ENCODE results near the gene MACO1. TPM values are rescaled to one million over a fixed set of nuclear protein-coding genes. Genes with fewer than 3 reads are reported as not detected.

Gene MACO1
- total RNA-seq, 1 donor = 19.9 TPM

DNA sequence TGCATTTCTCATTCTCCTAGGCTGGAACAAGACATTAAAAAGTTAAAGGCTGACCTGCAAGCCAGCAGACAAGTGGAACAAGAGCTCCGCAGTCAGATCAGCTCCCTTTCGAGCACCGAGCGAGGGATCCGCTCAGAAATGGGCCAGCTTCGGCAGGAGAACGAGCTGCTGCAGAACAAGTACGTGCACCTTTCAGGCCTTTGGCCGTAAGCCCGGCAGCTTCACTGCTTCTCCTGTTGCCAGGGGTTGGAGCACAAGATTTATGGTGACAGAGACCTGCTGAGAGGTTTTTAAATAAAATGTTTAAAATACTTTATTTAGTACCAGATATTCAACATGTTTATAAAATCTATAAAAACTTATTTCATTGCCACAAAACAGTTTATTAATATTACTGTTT lies 53.4 kb downstream of the MACO1 start:
- TF ChIP-seq, protein P1, sequence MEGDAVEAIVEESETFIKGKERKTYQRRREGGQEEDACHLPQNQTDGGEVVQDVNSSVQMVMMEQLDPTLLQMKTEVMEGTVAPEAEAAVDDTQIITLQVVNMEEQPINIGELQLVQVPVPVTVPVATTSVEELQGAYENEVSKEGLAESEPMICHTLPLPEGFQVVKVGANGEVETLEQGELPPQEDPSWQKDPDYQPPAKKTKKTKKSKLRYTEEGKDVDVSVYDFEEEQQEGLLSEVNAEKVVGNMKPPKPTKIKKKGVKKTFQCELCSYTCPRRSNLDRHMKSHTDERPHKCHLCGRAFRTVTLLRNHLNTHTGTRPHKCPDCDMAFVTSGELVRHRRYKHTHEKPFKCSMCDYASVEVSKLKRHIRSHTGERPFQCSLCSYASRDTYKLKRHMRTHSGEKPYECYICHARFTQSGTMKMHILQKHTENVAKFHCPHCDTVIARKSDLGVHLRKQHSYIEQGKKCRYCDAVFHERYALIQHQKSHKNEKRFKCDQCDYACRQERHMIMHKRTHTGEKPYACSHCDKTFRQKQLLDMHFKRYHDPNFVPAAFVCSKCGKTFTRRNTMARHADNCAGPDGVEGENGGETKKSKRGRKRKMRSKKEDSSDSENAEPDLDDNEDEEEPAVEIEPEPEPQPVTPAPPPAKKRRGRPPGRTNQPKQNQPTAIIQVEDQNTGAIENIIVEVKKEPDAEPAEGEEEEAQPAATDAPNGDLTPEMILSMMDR (IDR thresholded peaks at IDR 0.05; ENCODE audit: insufficient read depth, low read depth, low read length) = no peak
- DNase-seq (ENCODE audit: low read depth) = no peak
- no peak overlapping the region for H3K4me3 ChIP-seq (ENCODE audit: low read depth, low read length)

DNA sequence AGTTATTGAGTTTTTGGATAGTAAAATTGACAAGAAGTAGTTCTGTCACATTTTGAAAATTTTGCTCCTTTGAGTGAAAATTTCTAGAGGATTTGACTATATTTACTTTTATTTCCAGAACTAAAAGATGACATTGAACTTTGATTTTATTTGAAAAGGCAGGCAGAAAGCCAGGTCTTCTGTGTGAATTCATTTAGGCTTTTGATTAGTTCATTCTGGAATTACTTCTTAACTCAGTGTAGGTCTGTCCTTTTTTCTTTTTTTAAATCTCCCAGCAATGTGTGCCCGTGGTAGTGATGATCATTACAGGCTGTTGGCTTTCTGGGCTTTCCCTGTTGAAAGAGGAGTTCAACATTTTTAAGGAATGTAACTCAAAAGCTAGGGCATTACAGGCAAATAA lies 53.8 kb downstream of the MACO1 start:
- no peak for DNase-seq (ENCODE audit: low read depth)
- H3K4me3 ChIP-seq (ENCODE audit: low read depth, low read length) = no peak overlapping the region
- TF ChIP-seq, protein P1 (IDR thresholded peaks at IDR 0.05; ENCODE audit: insufficient read depth, low read depth, low read length) = no peak

DNA sequence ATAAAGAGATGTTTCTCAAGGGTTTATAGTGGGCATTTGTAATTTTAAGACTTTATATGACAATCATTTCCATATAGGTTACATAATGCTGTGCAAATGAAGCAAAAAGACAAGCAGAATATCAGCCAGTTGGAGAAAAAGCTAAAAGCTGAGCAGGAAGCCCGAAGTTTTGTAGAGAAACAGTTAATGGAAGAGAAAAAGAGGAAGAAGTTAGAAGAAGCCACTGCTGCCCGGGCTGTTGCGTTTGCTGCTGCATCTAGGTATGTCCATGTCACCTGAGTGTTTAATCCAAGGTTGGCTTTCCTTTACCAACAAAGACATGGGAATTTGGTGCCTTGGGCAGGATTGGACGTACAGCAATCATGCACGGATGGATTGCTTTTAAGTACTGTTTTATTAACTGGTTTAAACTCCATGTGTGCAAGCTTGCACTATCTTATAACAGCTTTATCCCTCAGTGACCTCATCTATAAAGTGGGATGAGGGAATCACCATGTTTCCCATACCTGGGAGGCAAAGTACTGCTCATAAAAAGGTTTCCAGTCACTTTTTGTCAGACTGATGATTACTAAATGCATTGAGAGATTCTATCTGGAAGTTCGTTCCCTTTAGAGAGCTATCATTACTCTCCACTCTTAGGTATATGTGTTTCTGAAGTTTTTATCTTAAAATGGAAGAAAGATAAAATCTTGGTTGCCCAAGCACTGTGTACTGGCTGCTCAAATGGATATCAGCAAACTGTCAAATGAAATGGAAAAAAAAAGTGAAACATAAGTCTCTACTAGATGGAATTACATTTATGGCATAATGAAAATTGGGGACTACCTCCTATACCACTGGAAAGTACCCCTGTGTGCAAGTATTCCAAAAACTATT lies 55.1 kb downstream of the MACO1 start:
- TF ChIP-seq, protein P1 (IDR thresholded peaks at IDR 0.05; ENCODE audit: insufficient read depth, low read depth, low read length) = no peak
- DNase-seq (ENCODE audit: low read depth) = no peak
- no peak overlapping the region for H3K4me3 ChIP-seq (ENCODE audit: low read depth, low read length)

DNA sequence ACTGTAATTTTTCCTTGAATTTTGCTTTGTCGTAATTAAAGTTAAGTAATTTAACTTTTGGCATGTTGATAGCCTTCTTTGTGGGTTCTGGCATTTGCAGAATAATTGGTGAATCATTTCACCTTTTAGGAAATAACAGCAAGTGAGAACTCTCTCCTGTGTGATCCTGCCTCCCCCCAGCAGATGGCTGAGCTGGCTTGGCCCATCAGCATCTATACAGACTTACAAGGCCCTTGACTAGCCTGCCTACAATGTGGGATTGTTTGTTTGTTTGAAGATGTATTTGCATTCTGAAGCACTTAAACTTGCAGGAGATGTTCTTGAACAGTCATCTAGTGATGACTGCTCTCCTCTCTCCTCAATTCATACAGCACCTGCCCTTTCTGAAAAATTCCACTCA lies 55.9 kb downstream of the MACO1 start:
- TF ChIP-seq, protein P1 (IDR thresholded peaks at IDR 0.05; ENCODE audit: insufficient read depth, low read depth, low read length) = peak; percentile 48
- H3K4me3 ChIP-seq (ENCODE audit: low read depth, low read length) = no peak overlapping the region
- peak; percentile 43 for DNase-seq (ENCODE audit: low read depth)

DNA sequence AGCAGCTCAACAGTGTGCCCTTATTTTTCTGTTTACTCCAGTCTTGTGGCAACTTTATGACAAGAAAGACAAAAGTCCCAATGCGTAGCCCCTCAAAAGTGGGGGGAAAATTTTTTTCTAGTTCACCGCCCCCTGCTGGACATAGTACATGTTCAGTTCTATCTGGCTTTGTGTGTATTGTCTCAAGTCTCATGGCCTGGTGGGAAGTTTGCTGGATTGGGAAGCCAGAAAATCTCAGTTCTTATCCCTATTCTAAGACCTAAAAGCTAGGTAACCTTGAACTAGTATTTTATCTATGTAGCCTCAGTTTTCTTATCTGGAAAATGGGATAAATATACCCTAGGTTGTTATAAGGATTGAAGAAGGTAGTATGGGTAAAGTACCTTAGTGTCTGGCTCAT lies 56.9 kb downstream of the MACO1 start:
- TF ChIP-seq, protein P1 (IDR thresholded peaks at IDR 0.05; ENCODE audit: insufficient read depth, low read depth, low read length) = peak; percentile 46
- H3K4me3 ChIP-seq (ENCODE audit: low read depth, low read length) = no peak overlapping the region
- no peak for DNase-seq (ENCODE audit: low read depth)

DNA sequence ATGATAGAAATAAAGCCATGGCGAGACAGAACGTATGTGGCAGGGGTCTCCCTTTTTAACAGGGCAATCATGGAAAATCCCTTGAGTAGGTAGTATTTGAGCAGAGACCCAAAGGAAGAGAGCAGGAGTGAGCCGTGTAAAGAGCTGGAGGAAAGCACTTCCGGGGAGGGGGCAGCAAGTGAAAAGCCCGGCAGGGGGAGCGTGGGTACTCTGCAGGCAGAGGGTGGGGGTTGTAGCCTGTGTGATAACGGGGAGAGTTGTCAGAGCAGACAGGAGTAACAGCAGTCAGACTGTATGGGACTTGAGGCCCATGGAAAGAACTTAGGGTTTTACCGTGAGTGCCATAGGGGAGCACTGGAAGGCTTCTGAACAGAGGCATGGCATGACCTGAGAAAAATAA lies 61.6 kb downstream of the MACO1 start:
- H3K4me3 ChIP-seq (ENCODE audit: low read depth, low read length) = no peak overlapping the region
- TF ChIP-seq, protein P1 (IDR thresholded peaks at IDR 0.05; ENCODE audit: insufficient read depth, low read depth, low read length) = no peak
- DNase-seq (ENCODE audit: low read depth) = no peak

Data from fibroblast of villous mesenchyme (primary cell).